GM12878 (cell line): ENCODE measurements around the gene UNC93B1. TPM values are rescaled to one million over a fixed set of nuclear protein-coding genes. Genes with fewer than 3 reads are reported as not detected.

Experiments
- ATAC-seq: fragments of 200-7000 bp; cut with Tn5 transposase; 3 replicates; pipeline ENCODE4 v1.9.1; 2020; ENCODE audit warnings: mild to moderate bottlenecking, moderate library complexity
- BruUV-seq: library from RNA; stranded (reverse); fragments of 400-500 nt; replicated peaks from 2 replicates; lab custom pipeline; 2021; lab: Mats Ljungman, UMichigan
- CTCF ChIA-PET: fragments of 300-600 bp; sonication (Branson Sonifier 250); formaldehyde crosslinking; extraction: SDS; loops from one replicate; lab custom pipeline; 2021; ENCODE audit warnings: inconsistent platforms; lab: Yijun Ruan, JAX
- POLR2A ChIA-PET: fragments of 350-600 bp; formaldehyde crosslinking; extraction: SDS; loops from one replicate; lab custom pipeline; 2021; ENCODE audit warnings: inconsistent platforms; lab: Charles Lee
- RAD21 ChIA-PET: fragments of 300-600 bp; sonication (Branson Sonifier 250); formaldehyde crosslinking; loops from one replicate; lab custom pipeline; 2023; ENCODE audit warnings: antibody characterized with exemption; ENCODE audit not compliant: unreplicated experiment; lab: Charles Lee
- SMC1A ChIA-PET: fragments of 300-600 bp; sonication (Branson Sonifier 250); formaldehyde crosslinking; loops from one replicate; lab custom pipeline; 2023; ENCODE audit not compliant: unreplicated experiment, uncharacterized antibody; lab: Charles Lee
- DNase-seq: peaks from one replicate; pipeline ENCODE4 v3.0.0-alpha.2; 2011; ENCODE audit warnings: low read depth, low spot score
- FAIRE-seq: peaks from 3 replicates; lab custom pipeline; 2011; peaks lifted over from hg19 to GRCh38; lab: Jason Lieb, UNC
- H2AFZ ChIP-seq: 2 replicates; pipeline ENCODE4 v1.6.0; 2011; ENCODE audit warnings: low read depth, low read length, control low read depth; ENCODE audit not compliant: control insufficient read depth
- H3K27ac ChIP-seq: 2 replicates; pipeline ENCODE4 v1.5.1; 2011; ENCODE audit warnings: control low read depth; ENCODE audit not compliant: control insufficient read depth, insufficient read depth
- H3K27me3 ChIP-seq, 2 experiments: replicated peaks in 1 of 2; 2 replicates each; pipeline versions ENCODE4 v1.6.0 to v1.6.1; 2011; ENCODE audit warnings: low read length in 1 of 2; ENCODE audit not compliant: control insufficient read depth in 2 of 2, insufficient read depth in 2 of 2
- H3K36me3 ChIP-seq, 2 experiments: 2 replicates each; pipeline ENCODE4 v1.5.1; 2011; ENCODE audit warnings: low read length in 1 of 2; ENCODE audit not compliant: control insufficient read depth in 2 of 2, insufficient read depth in 2 of 2
- H3K4me1 ChIP-seq: 2 replicates; pipeline ENCODE4 v1.6.1; 2011; ENCODE audit warnings: mild to moderate bottlenecking, low read length, moderate library complexity, mixed read lengths; ENCODE audit not compliant: control insufficient read depth, insufficient read depth
- H3K4me2 ChIP-seq: 2 replicates; pipeline ENCODE4 v1.6.0; 2011; ENCODE audit warnings: control low read depth; ENCODE audit not compliant: control insufficient read depth, insufficient read depth
- H3K4me3 ChIP-seq: fragments of 200-600 bp; sonication (generic); 2 replicates; pipeline ENCODE4 v1.5.1; 2016
- H3K79me2 ChIP-seq: 2 replicates; pipeline ENCODE4 v1.6.0; 2011; ENCODE audit warnings: low read length; ENCODE audit not compliant: control insufficient read depth, insufficient read depth
- H3K9ac ChIP-seq: 2 replicates; pipeline ENCODE4 v1.8.0; 2011; ENCODE audit warnings: low read length, control low read depth, mixed read lengths; ENCODE audit not compliant: control insufficient read depth, insufficient read depth
- H3K9me3 ChIP-seq: replicated peaks from 3 replicates; pipeline ENCODE4 v1.5.1; 2011; ENCODE audit warnings: mild to moderate bottlenecking, low read length; ENCODE audit not compliant: control insufficient read depth, insufficient read depth
- H4K20me1 ChIP-seq: 2 replicates; pipeline ENCODE4 v1.6.0; 2011; ENCODE audit not compliant: control insufficient read depth, insufficient read depth
- ATF2 ChIP-seq: IDR thresholded peaks from 2 replicates; pipeline ENCODE4 v1.6.1; 2012; ENCODE audit warnings: low read length, inconsistent platforms
- BCL3 ChIP-seq: IDR thresholded peaks from 2 replicates; pipeline ENCODE4 v1.6.1; 2011; ENCODE audit warnings: borderline replicate concordance, low read depth, mild to moderate bottlenecking, moderate library complexity, low read length; ENCODE audit not compliant: insufficient read depth, poor library complexity, severe bottlenecking
- CBX3 ChIP-seq: fragments of 200-600 bp; sonication (generic); IDR thresholded peaks from 2 replicates; pipeline ENCODE4 v1.6.1; 2016; ENCODE audit warnings: low read depth, borderline replicate concordance
- ELK1 ChIP-seq: IDR thresholded peaks from 2 replicates; pipeline ENCODE4 v1.6.1; 2012; ENCODE audit warnings: low read depth, low read length, improper control_type of control experiment
- IRF4 ChIP-seq: IDR thresholded peaks from 2 replicates; pipeline ENCODE4 v1.6.1; 2011; ENCODE audit warnings: low read depth, low read length
- MEF2B ChIP-seq: fragments of 450-650 bp; IDR thresholded peaks from 2 replicates; pipeline ENCODE4 v1.6.1; 2018; ENCODE audit warnings: mild to moderate bottlenecking, moderate library complexity; ENCODE audit not compliant: partially characterized antibody, poor library complexity, severe bottlenecking
- NFIC ChIP-seq: IDR thresholded peaks from 2 replicates; pipeline ENCODE4 v1.6.1; 2012; ENCODE audit warnings: low read depth, mild to moderate bottlenecking, inconsistent platforms, low read length, moderate library complexity
- RAD21 ChIP-seq: IDR thresholded peaks from 2 replicates; pipeline ENCODE4 v1.6.1; 2011; ENCODE audit warnings: mild to moderate bottlenecking, low read depth, low read length, moderate library complexity; ENCODE audit not compliant: insufficient read depth
- REST ChIP-seq: IDR thresholded peaks from 2 replicates; pipeline ENCODE4 v1.6.1; 2012; ENCODE audit warnings: mild to moderate bottlenecking, low read depth, low read length
- RUNX3 ChIP-seq: IDR thresholded peaks from 2 replicates; pipeline ENCODE4 v1.6.1; 2012; ENCODE audit warnings: low read length, inconsistent platforms
- SMAD1 ChIP-seq: fragments of 450-650 bp; IDR thresholded peaks from 2 replicates; pipeline ENCODE4 v1.6.1; 2018; ENCODE audit warnings: mild to moderate bottlenecking, low read depth; ENCODE audit not compliant: partially characterized antibody
- SMAD5 ChIP-seq: IDR thresholded peaks from 2 replicates; pipeline ENCODE4 v1.6.1; 2016; ENCODE audit warnings: antibody characterized with exemption, low read depth
- SREBF2 ChIP-seq: IDR thresholded peaks from 2 replicates; pipeline ENCODE4 v1.6.1; 2012; ENCODE audit warnings: mild to moderate bottlenecking, low read length
- TARDBP ChIP-seq: IDR thresholded peaks from 2 replicates; pipeline ENCODE4 v1.6.1; 2016; ENCODE audit warnings: borderline replicate concordance
- ZBED1 ChIP-seq: IDR thresholded peaks from 2 replicates; pipeline ENCODE4 v1.6.1; 2016; ENCODE audit warnings: borderline replicate concordance
- WGBS: methylation state at CpG from one replicate; pipeline ENCODE4 v1.1.6; 2016; ENCODE audit warnings: low lambda C conversion rate; ENCODE audit not compliant: insufficient replicate concordance, insufficient coverage; ENCODE audit errors: missing lambda C conversion rate; 5-methylcytosine and 5-hydroxymethylcytosine counted together
- in situ Hi-C: fragments of 300-500 bp; cut with MboI; formaldehyde crosslinking; loops from 9 replicates; pipeline ENCODE4 v1.14.3; 2018; ENCODE audit warnings: mixed read lengths
- intact Hi-C: fragments of 100-400 bp; cut with micrococcal nuclease; formaldehyde crosslinking; loops from one replicate; pipeline ENCODE4 v1.14.2; 2022; ENCODE audit not compliant: unreplicated experiment
- polyA plus RNA-seq, 11 experiments: library from polyadenylated mRNA; depleted of rRNA in 4 of 11; unstranded in 6 of 11; stranded (reverse) in 5 of 11; fragments of >200 nt; fragmentation: Nextera tagmentation in 4 of 11; fragmentation: Illumina TruSeq in 1 of 11; extraction: Ambion mirVana in 4 of 11; extraction: Trizol in 1 of 11; gene quantifications; 1 replicate in 1 of 11; 2 replicates in 10 of 11; pipeline versions ENCODE4 v1.2.1 to v1.2.3, GENCODE V29; 2011 to 2016; ENCODE audit warnings: inconsistent platforms in 2 of 11, missing spikeins in 2 of 11, low read depth in 1 of 11
- total RNA-seq, 4 experiments: library from RNA; depleted of rRNA in 3 of 4; stranded (reverse); fragments of >200 nt in 3 of 4; fragmentation: Illumina TruSeq in 1 of 4; extraction: Trizol in 1 of 4; gene quantifications; 2 replicates each; pipeline versions ENCODE4 v1.2.1 to v1.2.3, GENCODE V29; 2013 to 2021
- TF ChIP-seq, protein P1 (sequence below): fragments of 450-650 bp; IDR thresholded peaks from 2 replicates; pipeline ENCODE4 v1.6.1; 2016; ENCODE audit warnings: mild to moderate bottlenecking

The UNC93B1 gene
- total and polyA plus RNA-seq, 10 of the 15 experiments (the other 5 are each of a cell fraction or from before 2014, with no cell fraction given), result 1.3 to 79.7 (median 36.3) TPM

DNA sequence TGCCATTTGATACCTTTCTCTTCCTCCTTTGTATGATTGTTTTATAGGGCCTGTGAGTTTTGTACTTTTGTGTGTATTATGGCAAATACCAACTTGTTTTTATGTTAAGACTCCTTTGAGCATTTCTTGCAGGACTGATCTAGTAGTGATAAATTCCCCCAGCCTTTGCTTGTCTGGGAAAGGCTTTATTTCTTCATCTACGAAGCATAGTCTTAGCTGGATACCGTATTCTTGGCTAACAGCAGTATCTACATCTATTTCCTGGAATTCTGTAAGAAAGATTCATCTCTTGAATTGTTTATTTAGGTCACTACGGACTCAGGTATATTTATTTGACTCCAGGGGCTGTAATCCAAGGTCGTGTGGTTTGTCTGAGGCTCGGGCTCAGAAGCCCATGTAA is 20.6 kb upstream of the UNC93B1 start (continued):
- TF ChIP-seq BCL3, result no peak

GRCh38 chr11:68022531-68022930 is 18.6 kb upstream of the UNC93B1 start:
- in situ Hi-C loops, result no loop called here
- Histone ChIP-seq H3K27ac (no peak overlapping the region), H3K27me3 (no peaks in the 10 kb centered on the region; a peak in 1 of 4 replicates), H2AFZ (no peak overlapping the region), H4K20me1 (no peaks in the 10 kb centered on the region), H3K36me3 (no peaks in the 10 kb centered on the region), H3K4me1 (peaks cover 3% of the 10 kb centered on the region; the same call in 1 of the 2 replicates), H3K4me3 (no peak overlapping the region), H3K79me2 (no peaks in the 10 kb centered on the region), H3K4me2 (no peak overlapping the region), H3K9ac (no peak overlapping the region), H3K9me3 (no peaks in the 10 kb centered on the region)
- SMC1A ChIA-PET, result no interaction called here
- intact Hi-C loops, result loop anchor here (10.0 kb wide), 1 partner anchor 432 kb away; no protein-coding TSS in a partner anchor
- WGBS, result 65% methylated on average over 13 of the region's 13 CpGs
- RAD21 ChIA-PET, result no interaction called here
- ATAC-seq, result no peak
- CTCF ChIA-PET, result no interaction called here
- no peak for DNase-seq
- FAIRE-seq, result no peak
- no TSS peak for BruUV-seq
- POLR2A ChIA-PET, result no interaction called here
- TF ChIP-seq CBX3 (no peak), REST (no peak), NFIC (no peak), ZBED1 (no peak), SREBF2 (no peak), TARDBP (no peak), RUNX3 (no peak), SMAD5 (no peak), ATF2 (no peak), IRF4 (no peak), SMAD1 (no peak), ELK1 (no peak), MEF2B (no peak), RAD21 (no peak)
- TF ChIP-seq, protein P1, sequence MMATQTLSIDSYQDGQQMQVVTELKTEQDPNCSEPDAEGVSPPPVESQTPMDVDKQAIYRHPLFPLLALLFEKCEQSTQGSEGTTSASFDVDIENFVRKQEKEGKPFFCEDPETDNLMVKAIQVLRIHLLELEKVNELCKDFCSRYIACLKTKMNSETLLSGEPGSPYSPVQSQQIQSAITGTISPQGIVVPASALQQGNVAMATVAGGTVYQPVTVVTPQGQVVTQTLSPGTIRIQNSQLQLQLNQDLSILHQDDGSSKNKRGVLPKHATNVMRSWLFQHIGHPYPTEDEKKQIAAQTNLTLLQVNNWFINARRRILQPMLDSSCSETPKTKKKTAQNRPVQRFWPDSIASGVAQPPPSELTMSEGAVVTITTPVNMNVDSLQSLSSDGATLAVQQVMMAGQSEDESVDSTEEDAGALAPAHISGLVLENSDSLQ, result no peak
